OCI-LY7 (cell line): ENCODE measurements around the gene OSGIN1.

ENCODE experiments used
- CTCF ChIP-seq: fragments of 200-600 bp; sonication (generic); conservative IDR thresholded peaks from 2 replicates; pipeline ENCODE4 v1.5.1; 2014; ENCODE audit warnings: mild to moderate bottlenecking, antibody characterized with exemption, low read length, moderate library complexity, mixed read lengths
- EZH2phosphoT487 ChIP-seq: fragments of 200-600 bp; sonication (generic); IDR thresholded peaks from 2 replicates; pipeline ENCODE4 v1.6.1; 2018; ENCODE audit warnings: low read depth, borderline replicate concordance, mild to moderate bottlenecking, mixed run types, antibody characterized with exemption, low read length, moderate library complexity, mixed read lengths

- TF ChIP-seq EZH2phosphoT487 (no peak), CTCF (peak; percentile 49; the same call in 1 of the 2 replicates)
Observed at GRCh38 chr16:83996481-83997252, 43.6 kb downstream of the OSGIN1 start.
